ENCODE measurements around the gene ZNF787. TPM values are rescaled to one million over a fixed set of nuclear protein-coding genes. Genes with fewer than 3 reads are reported as not detected.
"Not testable (repeated sequence)": the region's sequence is repeated elsewhere in the genome, so short reads cannot be mapped to it uniquely, and the experiment has no call there.

Gene ZNF787
- polyA plus RNA-seq, 2 of the 4 experiments (the other 2 are of a cell fraction): 12.5 to 35.1 TPM

DNA sequence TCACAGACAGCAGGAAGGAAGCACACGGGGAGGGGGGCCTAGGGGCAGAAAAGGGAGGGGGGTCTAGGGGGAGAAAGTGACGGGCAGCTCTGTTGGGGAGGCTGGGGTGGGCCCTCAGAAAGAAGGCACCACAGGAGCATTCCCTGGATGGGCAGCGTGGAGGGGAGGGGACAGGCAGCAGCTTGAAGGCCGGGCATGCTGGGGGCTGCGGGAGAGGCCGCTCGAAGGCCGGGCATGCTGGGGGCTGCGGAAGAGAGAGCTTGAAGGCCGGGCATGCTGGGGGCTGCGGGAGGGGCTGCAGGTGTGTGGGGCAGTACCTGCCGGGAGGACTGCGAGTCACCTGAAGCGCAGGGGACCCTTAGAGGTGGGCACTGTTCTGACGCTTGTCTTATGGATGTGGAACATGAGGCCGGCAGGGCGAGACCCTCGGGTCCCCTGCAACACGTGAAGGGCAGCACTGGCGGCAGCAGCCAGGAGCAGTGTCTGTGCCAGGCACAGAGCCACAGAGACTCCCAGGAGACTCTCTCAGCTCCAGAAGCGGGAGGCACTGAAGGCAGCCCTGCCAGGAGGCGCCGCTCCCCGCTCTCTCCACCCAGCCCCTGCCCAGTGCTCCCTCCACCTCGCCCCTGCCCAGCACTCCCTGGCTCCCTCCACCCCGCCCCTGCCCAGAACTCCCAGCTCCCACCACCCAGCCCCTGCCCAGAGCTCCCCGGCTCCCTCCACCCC, 13.3 kb downstream of the ZNF787 start (continued):
- TF ChIP-seq, protein P1, sequence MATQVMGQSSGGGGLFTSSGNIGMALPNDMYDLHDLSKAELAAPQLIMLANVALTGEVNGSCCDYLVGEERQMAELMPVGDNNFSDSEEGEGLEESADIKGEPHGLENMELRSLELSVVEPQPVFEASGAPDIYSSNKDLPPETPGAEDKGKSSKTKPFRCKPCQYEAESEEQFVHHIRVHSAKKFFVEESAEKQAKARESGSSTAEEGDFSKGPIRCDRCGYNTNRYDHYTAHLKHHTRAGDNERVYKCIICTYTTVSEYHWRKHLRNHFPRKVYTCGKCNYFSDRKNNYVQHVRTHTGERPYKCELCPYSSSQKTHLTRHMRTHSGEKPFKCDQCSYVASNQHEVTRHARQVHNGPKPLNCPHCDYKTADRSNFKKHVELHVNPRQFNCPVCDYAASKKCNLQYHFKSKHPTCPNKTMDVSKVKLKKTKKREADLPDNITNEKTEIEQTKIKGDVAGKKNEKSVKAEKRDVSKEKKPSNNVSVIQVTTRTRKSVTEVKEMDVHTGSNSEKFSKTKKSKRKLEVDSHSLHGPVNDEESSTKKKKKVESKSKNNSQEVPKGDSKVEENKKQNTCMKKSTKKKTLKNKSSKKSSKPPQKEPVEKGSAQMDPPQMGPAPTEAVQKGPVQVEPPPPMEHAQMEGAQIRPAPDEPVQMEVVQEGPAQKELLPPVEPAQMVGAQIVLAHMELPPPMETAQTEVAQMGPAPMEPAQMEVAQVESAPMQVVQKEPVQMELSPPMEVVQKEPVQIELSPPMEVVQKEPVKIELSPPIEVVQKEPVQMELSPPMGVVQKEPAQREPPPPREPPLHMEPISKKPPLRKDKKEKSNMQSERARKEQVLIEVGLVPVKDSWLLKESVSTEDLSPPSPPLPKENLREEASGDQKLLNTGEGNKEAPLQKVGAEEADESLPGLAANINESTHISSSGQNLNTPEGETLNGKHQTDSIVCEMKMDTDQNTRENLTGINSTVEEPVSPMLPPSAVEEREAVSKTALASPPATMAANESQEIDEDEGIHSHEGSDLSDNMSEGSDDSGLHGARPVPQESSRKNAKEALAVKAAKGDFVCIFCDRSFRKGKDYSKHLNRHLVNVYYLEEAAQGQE (IDR thresholded peaks at IDR 0.05): no peak
- no peak for TF ChIP-seq TFCP2L1 (CRISPR knock-in tag; IDR thresholded peaks at IDR 0.05)

DNA sequence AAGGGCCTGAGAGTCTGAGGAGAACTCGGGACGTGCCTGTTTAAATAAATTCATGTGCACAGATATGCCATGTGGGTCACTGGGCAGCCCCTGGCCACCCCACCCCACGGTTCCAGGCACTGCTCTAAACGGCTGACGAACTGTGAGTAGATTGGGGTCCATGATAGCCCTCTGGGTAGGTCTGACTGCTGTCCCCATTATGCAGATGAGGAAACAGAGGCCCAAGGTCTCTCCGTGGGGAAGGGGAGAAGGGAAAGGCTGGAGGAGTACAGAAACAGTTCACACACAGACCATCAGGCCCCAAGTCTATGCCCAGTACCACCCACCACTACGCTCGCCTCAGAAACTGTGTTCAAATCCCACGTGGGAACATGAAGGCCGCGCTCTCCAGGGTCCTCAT, 14.1 kb downstream of the ZNF787 start:
- no peak overlapping the region for H3K4me3 ChIP-seq
- no peak for TF ChIP-seq EP300 (IDR thresholded peaks at IDR 0.05)
- TF ChIP-seq TFCP2L1 (CRISPR knock-in tag; IDR thresholded peaks at IDR 0.05): no peak
- no peak for TF ChIP-seq ESRRA (IDR thresholded peaks at IDR 0.05; ENCODE audit: borderline replicate concordance, low read length)
- no peak for TF ChIP-seq GATA3 (IDR thresholded peaks at IDR 0.05; ENCODE audit: borderline replicate concordance)
- TF ChIP-seq, protein P2, sequence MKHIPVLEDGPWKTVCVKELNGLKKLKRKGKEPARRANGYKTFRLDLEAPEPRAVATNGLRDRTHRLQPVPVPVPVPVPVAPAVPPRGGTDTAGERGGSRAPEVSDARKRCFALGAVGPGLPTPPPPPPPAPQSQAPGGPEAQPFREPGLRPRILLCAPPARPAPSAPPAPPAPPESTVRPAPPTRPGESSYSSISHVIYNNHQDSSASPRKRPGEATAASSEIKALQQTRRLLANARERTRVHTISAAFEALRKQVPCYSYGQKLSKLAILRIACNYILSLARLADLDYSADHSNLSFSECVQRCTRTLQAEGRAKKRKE (CRISPR knock-in tag; IDR thresholded peaks at IDR 0.05; ENCODE audit: low read depth): no peak
- TF ChIP-seq HOXB5 (CRISPR knock-in tag; IDR thresholded peaks at IDR 0.05): no peak
- TF ChIP-seq, protein P3, sequence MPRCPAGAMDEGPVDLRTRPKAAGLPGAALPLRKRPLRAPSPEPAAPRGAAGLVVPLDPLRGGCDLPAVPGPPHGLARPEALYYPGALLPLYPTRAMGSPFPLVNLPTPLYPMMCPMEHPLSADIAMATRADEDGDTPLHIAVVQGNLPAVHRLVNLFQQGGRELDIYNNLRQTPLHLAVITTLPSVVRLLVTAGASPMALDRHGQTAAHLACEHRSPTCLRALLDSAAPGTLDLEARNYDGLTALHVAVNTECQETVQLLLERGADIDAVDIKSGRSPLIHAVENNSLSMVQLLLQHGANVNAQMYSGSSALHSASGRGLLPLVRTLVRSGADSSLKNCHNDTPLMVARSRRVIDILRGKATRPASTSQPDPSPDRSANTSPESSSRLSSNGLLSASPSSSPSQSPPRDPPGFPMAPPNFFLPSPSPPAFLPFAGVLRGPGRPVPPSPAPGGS (IDR thresholded peaks at IDR 0.05): no peak
- TF ChIP-seq NFE2L2 (conservative IDR thresholded peaks at IDR 0.05; ENCODE audit: low read length): no peak
- no peak for TF ChIP-seq ZFP36 (IDR thresholded peaks at IDR 0.05; ENCODE audit: borderline replicate concordance, partially characterized antibody)
- TF ChIP-seq CBX2 (IDR thresholded peaks at IDR 0.05; ENCODE audit: borderline replicate concordance, low read depth): no peak
- no peak for TF ChIP-seq NPAS2 (CRISPR knock-in tag; IDR thresholded peaks at IDR 0.05; ENCODE audit: borderline replicate concordance)
- TF ChIP-seq RNF2 (IDR thresholded peaks at IDR 0.05; ENCODE audit: borderline replicate concordance, low read depth): no peak
- ATAC-seq (no peak), DNase-seq (ENCODE audit: low read depth in 1 of 2, low spot score in 1 of 2) (no peak), FAIRE-seq (no peak)
- H3K9me3 ChIP-seq: no peaks in the 10 kb centered on the region
- ChIA-PET POLR2A (no interaction called here), CTCF (interaction anchor here (1.7 kb wide), 2 partner anchors 26 to 27 kb away, joined by 4 read pairs; no protein-coding TSS in a partner anchor)
- H3K4me1 ChIP-seq: peaks cover 15% of the 10 kb centered on the region; the same call in 2 of the 3 replicates
- WGBS (ENCODE audit: missing lambda C conversion rate): 90% methylated on average over 11 of the region's 11 CpGs
- no peak overlapping the region for H3K4me2 ChIP-seq
- no peak overlapping the region for H3K27ac ChIP-seq

DNA sequence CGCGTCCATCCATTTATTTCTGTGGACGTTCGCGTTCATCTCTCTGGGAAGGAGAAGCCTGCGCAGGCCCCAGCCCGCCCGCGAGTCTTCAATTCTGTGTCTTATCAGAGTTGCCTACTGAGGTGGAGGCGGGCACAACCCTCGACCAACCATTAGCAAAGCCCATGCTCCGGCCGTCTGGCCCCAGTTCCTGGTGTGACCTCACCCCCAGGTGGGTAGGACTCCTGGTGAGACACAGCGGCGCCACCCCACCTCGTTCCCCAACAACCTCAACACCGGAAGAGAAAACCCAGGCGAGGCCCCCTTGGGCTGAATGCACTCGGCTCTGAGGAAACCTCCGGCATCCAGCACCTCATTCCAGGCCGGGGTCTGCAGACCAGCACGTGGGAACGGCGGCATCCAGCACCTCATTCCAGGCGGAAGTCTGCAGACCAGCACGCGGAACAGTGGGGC, 14.7 kb downstream of the ZNF787 start:
- no peak overlapping the region for H3K4me2 ChIP-seq
- no peak overlapping the region for H3K4me3 ChIP-seq
- DNase-seq (ENCODE audit: low read depth in 1 of 2, low spot score in 1 of 2) (no peak), FAIRE-seq (no peak), ATAC-seq (no peak)
- ChIA-PET POLR2A (no interaction called here), CTCF (no interaction called here)
- H3K4me1 ChIP-seq: peaks cover 10% of the 10 kb centered on the region; the same call in 2 of the 3 replicates
- WGBS (ENCODE audit: missing lambda C conversion rate): 91% methylated on average over 27 of the region's 27 CpGs
- H3K27ac ChIP-seq: no peak overlapping the region
- no peaks in the 10 kb centered on the region for H3K9me3 ChIP-seq
- no peak for TF ChIP-seq RFX5 (IDR thresholded peaks at IDR 0.05)
- TF ChIP-seq, protein P4, sequence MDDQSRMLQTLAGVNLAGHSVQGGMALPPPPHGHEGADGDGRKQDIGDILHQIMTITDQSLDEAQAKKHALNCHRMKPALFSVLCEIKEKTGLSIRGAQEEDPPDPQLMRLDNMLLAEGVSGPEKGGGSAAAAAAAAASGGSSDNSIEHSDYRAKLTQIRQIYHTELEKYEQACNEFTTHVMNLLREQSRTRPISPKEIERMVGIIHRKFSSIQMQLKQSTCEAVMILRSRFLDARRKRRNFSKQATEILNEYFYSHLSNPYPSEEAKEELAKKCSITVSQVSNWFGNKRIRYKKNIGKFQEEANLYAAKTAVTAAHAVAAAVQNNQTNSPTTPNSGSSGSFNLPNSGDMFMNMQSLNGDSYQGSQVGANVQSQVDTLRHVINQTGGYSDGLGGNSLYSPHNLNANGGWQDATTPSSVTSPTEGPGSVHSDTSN (IDR thresholded peaks at IDR 0.05): no peak
- no peak for TF ChIP-seq RNF2 (IDR thresholded peaks at IDR 0.05; ENCODE audit: borderline replicate concordance, low read depth)
- no peak for TF ChIP-seq RAD21 (conservative IDR thresholded peaks at IDR 0.05 in 1 of 2, IDR thresholded peaks at IDR 0.05 in 1 of 2)

DNA sequence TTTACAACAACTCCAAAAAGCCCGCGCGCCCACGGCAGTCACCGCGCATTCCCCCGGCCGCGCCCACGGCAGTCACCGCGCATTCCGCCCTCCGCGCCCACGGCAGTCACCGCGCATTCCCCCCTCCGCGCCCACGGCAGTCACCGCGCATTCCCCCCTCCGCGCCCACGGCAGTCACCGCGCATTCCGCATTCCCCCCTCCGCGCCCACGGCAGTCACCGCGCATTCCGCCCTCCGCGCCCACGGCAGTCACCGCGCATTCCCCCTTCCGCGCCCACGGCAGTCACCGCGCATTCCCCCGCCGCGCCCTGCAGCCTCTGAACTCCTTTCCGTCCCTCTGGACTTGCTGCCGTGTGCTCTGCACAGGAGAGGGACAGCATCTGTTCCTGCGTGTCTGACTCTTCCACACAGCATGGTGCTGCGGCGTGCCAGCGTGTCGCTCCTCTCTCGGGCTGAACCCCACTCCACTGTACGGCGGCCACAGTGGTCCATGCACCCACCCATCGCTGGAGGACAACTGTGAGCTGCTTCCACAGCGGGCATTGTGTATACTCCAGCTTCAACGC, 15.2 kb downstream of the ZNF787 start:
- CTCF ChIA-PET: interaction anchor here (0.9 to 2.1 kb wide), 4 partner anchors 10 to 147 kb away, joined by 3 to 13 read pairs (median 6); partner anchors contain the start of gene ZNF444
- ATAC-seq; POLR2A ChIA-PET; DNase-seq (ENCODE audit: low read depth in 1 of 2, low spot score in 1 of 2); H3K4me3 ChIP-seq; H3K4me1 ChIP-seq; H3K9me3 ChIP-seq; H3K27ac ChIP-seq; H3K4me2 ChIP-seq; FAIRE-seq: not testable (repeated sequence)
- 96% methylated on average over 54 of the region's 61 CpGs for WGBS (ENCODE audit: missing lambda C conversion rate)

Measured in A549 (cell line).